GM19239 (cell line): ENCODE data around the gene S100A10.

Experiments
- DNase-seq: peaks from one replicate; pipeline ENCODE4 v3.0.0; 2011; ENCODE audit warnings: low spot score; ENCODE audit not compliant: insufficient read length
- FAIRE-seq: peaks from 2 replicates; lab custom pipeline; 2011; peaks lifted over from hg19 to GRCh38; lab: Jason Lieb, UNC

The S100A10 gene

DNA sequence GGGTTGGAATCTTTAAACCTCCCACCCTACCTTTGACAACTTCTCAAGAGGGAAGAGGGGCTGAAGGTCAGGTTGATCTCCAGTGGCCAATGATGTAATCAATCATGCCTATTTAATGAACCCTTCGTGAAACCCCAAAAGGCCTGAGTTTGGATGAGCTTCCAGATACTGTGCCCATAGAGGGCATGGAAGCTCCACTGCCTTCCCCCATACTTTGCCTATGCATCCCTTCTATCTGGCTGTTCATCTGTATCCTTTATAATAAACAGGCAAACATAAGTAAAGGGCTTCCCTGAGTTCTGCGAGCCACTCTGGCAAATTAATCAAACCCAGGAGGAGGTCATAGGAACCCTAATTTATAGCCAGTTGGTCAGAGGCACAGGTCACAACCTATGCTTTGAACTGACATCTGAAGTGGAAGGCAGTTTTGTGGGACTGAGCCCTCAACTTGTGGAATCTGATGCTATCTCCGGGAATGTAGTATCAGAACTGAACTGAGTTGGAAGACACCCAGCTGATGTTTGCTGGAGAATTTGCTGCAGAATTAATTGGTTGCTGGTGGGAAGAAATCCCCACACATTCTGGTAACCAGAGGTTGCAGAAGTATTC lies 24.8 kb downstream of the S100A10 start:
- DNase-seq (no peak), FAIRE-seq (no peak)

- DNase-seq (peak; percentile 17), FAIRE-seq (peak; percentile 82)
These were observed 25.6 kb downstream of the S100A10 start for GRCh38 chr1:151968058-151968457.

GRCh38 chr1:151967091-151967490 lies 26.6 kb downstream of the S100A10 start:
- FAIRE-seq (no peak), DNase-seq (no peak)

DNA sequence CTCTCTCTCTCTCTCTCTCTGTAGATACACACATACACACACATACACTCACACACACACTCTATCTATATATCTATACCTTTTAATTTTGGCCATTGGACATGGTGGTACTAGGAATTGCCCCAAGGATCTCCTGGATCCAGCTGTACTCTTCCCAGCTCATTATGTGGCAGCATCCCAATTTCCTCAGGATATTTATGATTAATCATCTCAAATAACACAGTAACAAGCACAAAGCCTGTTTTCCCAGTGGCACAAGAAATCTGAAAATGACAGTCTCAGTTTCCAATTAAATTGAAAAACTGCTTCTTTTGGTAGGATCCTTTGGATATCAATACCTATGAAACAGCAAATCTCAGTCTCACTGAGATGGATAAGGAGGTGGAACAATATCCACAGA lies 27.6 kb downstream of the S100A10 start:
- DNase-seq (no peak), FAIRE-seq (no peak)

DNA sequence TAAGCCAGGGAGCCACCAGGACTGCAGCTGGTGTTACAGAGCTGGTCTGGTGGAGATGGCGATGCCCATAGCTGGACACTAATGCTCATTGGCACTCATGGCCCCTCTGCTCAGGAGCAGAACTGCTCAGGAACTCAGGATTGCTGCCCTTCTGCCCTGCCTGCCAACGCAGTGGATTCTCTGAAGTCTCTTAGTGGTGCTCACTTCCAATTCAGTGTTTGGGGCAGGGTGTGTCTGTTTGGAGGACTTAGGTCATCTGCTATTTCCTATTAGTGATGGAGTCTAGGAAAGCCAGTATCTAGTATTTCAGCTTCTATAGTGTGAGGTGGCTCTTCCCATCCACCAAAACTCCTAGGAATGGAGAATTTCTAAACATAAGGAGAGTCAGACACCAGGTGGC lies 29.1 kb downstream of the S100A10 start:
- FAIRE-seq (no peak), DNase-seq (no peak)

GRCh38 chr1:151963288-151963687 lies 30.4 kb downstream of the S100A10 start:
- DNase-seq (no peak), FAIRE-seq (no peak)

GRCh38 chr1:151961833-151962232 lies 31.8 kb downstream of the S100A10 start:
- DNase-seq (no peak), FAIRE-seq (no peak)

GRCh38 chr1:151960780-151961513 lies 32.7 kb downstream of the S100A10 start:
- no peak for FAIRE-seq

GRCh38 chr1:151958959-151959358 lies 34.7 kb downstream of the S100A10 start:
- DNase-seq (no peak), FAIRE-seq (no peak)

More at GRCh38 chr1:151960780-151961513, 32.7 kb downstream of the S100A10 start:
- DNase-seq = no peak

DNA sequence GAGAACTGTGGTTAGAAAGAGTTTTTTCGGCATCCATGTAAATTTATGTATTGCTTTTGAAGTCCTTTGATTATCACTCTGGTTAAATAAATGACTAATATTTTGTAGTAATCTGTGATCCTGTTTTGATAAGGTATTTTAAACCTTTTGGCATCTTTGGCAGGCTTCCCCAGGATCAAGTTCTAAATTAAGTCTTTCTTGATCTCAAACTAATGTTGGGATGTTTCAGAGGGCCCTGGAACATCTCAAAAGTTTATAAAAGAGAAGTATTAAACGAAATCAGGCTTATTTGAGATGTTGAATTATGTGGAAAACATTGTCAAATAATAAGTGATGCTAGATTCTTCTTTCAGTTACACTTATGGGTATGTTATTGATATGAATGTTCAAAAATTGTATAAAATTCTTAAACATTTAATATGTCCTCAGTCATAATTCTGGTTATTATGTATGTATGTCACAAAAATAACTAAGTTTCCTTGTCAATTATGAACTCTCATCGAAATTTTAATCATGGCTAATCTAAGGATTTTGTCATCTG lies 36.6 kb downstream of the S100A10 start:
- FAIRE-seq = no peak
- DNase-seq = no peak

DNA sequence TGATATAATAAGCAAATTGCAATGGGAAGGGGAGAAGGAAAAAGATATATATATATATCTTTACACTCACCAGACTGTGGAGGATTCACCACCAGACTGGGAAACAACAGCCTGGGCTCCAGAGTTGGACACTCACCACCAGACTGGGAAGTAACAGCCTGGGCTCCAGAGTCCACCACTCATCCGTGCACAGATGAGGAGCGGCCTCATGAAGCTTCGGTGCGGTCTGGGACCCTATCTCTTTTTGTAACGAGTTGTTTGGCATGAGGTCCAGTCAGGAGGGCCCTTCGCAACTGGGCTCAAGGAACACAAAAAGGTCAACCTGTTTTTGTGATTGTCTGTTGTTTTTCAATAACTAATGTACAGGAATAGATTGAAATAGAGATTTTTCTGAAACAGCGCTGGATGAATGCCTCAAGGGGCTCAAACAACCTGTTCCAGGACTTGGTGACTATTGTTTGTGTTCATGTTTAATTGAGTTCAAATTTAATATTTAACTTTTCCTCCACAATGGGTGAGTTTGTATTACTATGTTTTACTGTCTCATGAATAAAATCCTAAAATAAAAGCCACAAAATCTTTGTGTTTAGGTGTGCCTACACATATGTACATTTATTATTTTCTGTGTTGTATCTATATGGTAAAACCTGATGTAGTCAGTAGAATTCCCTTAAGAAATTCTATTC lies 40.1 kb downstream of the S100A10 start:
- no peak for FAIRE-seq
- no peak for DNase-seq

DNA sequence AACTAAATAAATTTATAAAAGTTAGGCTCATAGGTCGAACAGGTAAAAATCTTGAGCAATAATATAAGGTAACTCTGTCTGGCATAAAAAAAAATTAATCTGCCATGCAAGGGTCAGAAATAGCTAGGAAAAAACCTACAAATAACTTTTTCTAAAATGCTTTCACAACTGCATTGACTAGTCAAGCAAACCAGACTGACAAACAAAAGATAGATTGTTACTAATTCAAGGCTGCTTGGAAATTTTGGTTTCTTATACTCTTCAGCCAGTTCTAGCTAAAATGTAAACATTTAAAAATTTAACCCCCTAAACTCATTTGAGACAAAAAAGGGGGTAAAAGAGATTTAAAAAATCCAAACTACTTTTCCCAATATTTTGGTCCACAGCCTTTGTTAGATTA lies 40.8 kb downstream of the S100A10 start:
- DNase-seq (no peak), FAIRE-seq (no peak)

DNA sequence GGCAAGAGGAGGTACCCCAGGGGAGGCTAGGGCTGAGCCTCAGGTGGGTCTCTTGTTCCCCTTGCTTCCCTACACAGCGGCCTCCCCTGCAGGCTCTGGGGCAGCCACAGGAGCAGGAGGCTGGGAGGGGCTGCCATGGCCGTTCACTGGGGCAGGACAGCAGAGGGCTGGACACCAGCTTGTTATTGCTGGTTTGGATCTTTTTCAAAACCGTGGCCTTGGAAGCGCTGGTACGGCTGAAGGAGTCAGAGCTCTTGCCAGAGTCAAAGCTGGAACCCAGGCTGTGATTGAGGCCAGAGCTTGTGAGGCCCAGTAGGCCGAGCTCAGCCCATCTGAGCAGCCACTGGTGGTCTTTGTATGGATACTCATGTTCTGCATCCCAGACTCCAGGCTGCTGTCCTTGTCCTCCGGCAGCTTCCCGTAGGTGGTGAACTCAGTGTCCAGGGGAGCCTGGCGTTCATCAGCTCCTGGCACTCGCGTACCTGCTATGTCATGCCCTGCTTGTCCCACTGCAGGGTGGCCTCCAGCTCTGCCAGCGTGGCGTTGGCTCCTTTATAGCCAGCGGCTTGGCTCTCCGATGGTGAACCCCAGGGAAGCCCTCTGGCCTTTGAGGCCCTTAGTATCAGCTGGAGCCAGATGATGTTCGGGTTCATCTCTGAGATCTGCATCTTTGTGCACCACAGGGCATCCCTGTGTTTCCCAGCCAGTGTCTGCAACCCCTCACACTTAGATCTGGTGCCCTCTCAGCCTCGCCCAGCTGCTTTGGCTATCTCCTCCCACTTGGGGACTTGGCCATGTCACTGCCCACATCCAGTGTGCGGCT lies 44.1 kb downstream of the S100A10 start:
- no peak for FAIRE-seq

DNA sequence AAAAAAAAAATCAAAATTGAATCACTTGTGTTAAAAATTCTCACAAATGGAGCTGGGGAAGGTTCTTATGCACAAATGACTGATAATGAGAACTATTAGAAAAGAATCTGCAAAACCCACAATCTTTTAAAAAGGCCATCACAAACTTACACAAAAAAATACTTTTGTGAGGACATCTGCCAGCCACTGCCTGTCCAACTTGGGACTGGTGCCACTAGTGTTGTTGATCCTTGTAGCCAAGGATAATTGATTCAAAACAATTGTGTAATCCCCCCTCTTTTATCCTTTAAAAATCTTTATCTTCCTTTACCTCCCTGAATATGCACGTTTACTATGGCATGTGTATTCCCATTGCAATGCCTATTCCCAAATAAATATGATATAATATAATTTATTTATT lies 45.2 kb downstream of the S100A10 start:
- FAIRE-seq (no peak), DNase-seq (no peak)

More for the DNA sequence above, 44.1 kb downstream of the S100A10 start:
- no peak for DNase-seq

DNA sequence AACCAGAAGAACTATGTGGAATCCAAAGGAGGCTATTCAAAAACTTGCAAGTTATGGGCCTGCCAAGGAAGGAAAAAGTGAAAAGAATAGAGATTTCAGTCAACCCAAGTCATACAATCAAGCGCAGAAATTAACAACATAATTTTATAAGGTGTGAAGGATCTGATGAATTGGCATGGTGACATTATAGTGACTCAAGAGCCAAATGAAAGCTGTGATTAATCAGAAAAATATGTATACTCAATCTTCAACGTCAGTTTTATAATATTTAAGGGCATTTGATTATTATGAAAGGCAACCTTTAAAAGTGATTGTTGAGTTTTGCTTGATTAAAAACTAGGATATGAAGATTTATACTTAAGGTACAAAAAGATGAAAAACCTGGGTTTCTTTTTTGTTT lies 46.5 kb downstream of the S100A10 start:
- DNase-seq (no peak), FAIRE-seq (no peak)

DNA sequence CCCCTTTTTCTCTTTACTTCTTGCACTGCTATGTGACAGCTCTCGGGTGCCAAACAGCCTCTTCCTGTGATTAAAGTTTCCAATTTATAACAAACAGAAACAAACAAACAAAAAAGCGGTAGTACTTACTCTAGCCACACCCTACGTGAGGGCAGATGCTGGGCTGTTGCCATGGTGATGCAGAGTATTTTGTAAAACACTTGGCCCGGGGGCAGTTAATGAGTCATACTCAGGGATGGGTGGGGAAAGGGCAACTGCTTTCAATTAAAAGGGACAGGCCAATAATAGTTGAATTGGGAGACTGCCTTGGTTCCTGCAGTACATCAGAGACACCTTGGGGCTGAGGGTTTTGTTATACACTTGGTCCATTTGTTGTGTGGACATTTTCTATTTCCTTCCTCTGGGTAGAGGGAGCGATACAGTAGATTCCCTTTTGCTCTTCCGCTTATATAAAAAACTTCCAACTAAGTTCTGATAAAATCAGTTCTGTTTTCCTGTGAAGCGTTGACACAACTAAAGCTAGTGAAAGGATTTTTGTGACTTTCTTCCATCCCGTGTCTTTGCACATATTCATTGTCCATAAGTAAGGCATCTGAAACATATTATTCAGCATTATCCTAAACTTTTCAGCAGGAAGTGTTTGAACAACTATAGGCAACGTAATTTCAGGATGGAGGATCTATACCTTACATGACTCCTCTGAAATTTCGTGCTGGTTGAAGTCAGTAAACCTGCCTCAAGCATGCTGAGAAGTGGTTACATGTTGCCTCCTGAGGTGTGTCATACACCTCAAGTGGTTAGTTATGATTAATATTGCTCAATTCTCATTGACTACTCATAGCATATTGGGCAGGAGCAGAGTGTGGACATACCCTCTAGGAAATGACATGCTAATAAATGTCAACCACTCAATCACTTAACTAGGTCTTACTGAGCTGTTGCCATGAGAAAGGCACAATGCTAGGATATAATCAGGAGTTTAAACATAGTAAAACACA lies 47.6 kb downstream of the S100A10 start:
- FAIRE-seq = no peak

DNA sequence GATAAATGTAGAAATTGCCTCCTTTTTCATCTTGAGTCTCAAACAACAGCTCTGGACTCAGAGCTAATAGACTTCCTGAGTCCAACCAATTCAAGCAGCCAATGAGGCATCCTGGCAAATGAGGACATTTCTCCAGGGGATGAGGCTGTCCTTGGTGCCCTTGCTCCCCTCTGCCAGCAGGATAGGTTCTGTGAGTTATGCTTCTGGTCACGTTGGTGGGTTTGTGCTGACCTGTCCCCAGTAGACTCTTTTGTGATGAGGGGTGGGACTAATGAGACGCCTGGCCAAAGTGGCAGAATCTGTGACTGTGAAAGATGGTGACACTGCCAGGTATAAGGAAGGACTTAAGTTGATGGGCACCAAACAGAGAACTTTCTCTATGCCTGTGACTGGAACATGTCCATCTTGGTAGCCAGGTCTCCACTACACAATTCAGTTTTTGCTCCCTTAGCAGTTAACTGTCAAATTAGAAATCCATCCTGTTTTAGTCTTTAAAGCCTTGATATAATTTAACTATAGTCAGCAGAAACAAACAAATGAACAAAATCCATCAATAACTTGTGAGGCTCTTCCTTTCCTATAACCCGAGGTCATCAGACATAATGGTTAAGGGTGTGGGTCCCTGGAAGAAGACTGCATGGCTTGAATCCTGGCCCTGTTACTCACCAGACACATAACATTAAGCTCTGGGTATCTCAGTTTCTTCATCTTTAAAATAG lies 48.6 kb downstream of the S100A10 start:
- FAIRE-seq (no peak), DNase-seq (no peak)

More for the DNA sequence above, 47.6 kb downstream of the S100A10 start:
- DNase-seq = no peak

- DNase-seq (no peak), FAIRE-seq (no peak)
These were observed 49.4 kb downstream of the S100A10 start for GRCh38 chr1:151944126-151944856.
